Stimulated activated CD8-positive, alpha-beta memory T cell treated with anti-CD3 and anti-CD28 coated beads, Interleukin-7, amount 100 ng/mL, for 1 hour (primary cell): ENCODE data around the gene GJE1.

Experiments used
- DNase-seq, 2 donors: peaks; one replicate each; pipeline ENCODE4 v3.0.0-alpha.2; 2020; ENCODE audit warnings: low read depth in 2 of 2

Gene GJE1

DNA sequence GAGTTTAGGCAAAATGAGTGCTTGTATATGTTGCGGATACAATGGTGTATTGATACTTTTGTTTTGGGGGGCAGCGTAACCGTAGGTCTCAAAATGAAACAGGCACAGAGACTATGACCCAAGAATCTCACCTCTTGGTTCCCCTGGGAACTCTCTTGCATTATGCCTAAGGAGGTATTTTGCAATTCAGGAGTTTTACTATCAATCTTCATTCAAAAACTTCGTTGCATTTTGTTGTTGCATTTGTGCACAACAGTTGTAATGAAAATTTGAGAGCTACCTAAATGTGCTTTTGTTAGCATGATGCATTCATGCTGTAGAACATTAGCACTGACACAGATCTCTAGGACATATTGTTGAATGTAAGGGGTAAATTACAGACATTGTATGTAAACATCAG, 32.5 kb downstream of the GJE1 start:
- DNase-seq, result no peak

DNA sequence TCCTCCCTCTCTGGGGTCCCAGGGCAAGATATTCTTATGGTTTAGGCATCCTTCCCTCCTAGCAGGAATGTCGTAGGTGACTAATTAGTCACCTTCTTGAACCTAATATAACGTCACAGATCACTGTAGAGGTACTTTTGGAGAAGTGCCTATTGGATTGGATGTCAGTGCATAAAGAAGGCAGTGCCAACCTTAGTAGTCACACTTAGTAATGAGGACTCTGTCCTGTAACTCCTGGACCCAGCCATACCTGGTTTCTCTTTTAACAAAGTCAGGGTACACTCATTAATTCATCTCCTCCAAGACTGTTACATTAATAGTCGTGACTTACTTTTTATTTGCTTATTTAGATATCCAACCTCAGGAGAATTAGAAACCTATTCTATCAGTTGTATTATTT, 34.3 kb downstream of the GJE1 start:
- no peak for DNase-seq

DNA sequence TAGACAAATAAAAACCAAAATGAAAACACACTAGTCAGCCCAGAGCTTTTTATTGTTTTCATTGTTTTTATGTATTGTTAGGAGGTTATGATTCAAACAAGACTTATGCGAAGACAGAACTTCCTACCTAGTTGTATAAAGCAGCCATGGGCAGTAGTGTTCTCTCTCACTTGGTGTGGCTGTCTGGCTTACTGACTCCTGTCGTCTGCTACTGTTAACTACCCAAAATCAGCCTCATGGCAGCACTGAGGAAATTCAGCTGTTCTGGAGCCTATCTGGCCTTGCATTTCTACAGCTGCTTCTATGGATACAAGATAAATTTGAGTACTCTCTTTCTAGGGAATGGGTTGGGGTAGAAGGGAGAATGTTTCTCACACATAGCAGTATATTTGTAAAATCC, 34.8 kb downstream of the GJE1 start:
- no peak for DNase-seq

DNA sequence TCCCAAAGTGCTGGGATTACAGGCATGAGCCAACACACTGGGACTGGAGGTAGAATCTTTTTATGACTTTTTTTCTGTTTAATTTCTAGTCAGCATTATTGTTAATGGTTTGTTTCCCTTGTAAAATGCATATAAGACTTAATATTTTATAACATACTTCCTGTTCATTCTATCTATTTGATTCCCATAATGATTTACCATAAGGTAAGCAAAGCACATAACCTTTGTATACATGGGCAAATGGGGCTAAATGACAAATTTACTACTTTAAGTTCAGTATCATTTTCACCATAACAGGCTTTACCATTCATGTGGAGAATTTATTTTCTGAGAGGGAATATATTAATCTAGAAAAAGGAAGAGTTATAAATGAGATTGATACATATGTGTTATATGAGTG, 38.6 kb downstream of the GJE1 start:
- DNase-seq, result no peak

DNA sequence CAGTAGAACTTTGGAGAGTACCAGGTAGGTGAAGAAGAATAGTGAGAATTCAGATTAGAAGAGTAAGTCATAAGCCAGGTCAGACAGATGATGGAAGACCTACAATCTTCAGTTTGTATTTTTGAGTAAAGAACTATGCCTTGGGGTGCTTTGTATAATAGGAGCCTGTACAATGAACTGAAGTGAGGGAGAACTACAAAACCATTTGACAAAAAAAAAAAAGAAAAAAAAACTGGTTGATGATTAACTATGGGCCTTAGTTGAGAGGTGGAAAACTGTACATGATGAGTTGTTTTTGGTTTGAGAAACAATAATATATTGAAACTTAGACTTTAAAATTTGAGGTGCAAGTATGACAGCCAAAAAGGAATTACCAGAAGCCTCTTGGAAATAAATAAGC, 40.0 kb downstream of the GJE1 start:
- DNase-seq, result no peak

DNA sequence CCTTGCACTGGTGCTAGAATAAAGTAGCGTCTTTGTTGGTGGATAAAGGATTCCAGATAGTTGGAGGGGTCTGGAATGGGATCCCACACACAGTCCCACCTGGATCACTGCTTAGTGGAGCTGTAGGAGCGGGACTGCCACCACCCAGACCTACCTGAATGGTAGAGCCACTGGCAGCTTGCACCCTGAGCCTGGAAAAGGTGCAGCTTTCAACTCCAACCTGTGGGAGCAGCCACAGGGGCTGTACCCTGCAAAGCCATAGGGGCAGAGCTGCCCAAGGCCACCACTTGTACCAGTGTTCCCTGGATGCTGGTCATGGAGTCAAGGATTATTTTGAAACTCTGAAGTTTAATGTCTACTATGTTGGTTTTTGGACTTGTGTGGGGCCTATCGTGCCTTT, 41.3 kb downstream of the GJE1 start:
- DNase-seq, result no peak

DNA sequence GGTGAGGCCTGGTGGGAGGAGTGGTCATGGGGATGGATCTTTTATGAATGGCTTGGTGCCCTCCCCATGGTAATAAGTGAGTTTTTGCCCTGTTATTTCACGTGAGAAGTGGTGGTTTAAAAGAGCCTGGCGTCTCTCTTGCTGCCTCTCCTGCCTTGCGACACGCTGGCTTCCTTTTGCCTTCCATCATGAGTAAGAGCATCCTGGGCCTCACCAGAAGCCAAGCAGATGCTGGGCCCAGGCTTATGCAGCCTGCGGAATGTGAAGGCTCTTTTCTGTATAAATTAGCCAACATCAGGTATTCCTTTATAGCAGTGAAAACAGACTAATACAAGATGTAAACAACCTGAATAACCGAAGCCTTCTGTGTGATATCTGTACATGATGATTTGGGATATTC, 42.0 kb downstream of the GJE1 start:
- no peak for DNase-seq

DNA sequence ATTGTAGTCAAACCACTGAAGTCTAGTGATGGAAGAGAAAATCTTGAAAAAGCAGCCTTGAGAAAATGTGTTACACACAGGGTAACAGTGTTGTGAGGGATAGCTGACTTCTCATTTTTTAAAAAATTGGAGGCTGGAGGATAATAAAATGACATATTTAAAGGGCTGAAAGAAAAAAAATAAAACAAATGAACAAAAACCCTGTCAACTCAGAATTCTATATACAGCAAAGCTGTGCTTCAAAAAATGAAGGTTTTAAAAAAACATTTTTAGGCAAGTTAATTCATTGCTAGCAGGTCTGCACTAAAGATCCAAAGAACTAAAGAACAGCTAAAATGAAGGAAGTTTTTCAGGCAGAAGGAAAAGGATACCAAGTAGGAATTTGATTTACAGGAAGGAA, 45.4 kb downstream of the GJE1 start:
- no peak for DNase-seq

DNA sequence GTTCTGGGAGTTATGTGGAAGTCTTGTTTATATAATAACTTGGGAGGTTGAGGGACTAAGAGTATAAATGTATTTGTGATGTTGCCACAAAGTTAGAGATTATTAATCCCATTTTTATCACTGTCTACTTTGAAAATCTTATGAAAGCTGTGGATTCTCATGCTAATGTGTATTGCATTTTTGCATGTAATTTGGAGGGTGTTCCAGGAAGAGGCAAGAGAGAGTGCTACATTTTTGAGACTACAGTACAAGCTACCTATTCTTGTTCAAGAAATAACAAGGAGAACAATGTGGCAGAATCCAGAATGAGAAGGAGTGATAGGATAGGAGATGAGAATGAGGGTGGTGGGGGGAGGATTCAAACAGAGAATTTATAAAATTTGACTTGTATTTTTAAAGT, 49.3 kb downstream of the GJE1 start:
- no peak for DNase-seq

DNA sequence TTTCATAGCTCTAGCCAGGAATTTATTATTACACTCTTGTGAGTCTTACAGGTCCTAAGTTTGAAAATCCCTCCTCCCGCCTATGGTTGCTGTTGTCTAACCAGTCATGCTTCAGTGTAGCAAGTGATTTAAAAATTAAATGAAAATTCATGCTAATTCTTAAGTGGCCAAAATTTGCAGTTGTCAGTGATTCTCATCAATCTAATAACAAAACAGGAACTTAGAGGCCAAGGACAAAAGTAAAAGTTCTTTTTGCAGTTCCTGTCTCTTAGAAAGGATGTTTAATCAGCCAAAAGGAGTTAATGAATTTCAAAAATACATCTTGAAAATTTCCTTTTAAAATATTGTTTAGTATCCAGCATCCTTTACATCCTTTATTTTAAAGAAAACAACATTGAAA, 50.6 kb downstream of the GJE1 start:
- DNase-seq, result no peak

DNA sequence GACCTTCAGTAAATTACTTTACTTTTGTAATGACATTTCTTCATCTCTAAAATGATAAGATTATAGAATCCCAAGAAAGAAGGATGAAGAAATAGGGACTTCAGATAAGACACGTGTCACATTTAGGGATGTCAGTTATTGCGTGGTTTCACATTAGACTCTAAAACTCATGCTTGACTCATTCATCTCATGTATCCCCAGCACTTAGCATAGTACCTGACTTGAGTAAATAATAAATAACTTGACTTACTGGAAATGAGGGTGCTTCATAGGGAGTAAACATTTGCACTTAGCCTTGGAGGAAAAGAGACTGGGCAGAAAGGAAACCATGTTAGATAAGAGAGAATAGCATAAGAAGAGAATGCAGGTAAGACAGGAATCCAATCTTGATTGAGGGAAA, 51.6 kb downstream of the GJE1 start:
- no peak for DNase-seq
